Erythroblast (primary cell): ENCODE measurements around the gene ERICH6B.

Source experiments
- GATA1 ChIP-seq: IDR thresholded peaks from 2 replicates; pipeline ENCODE4 v1.6.1; 2011; ENCODE audit warnings: low read depth, mild to moderate bottlenecking, control low read depth, low read length, moderate library complexity
- POLR2A ChIP-seq: IDR thresholded peaks from 2 replicates; pipeline ENCODE4 v1.6.1; 2011; ENCODE audit warnings: mild to moderate bottlenecking, low read length

DNA sequence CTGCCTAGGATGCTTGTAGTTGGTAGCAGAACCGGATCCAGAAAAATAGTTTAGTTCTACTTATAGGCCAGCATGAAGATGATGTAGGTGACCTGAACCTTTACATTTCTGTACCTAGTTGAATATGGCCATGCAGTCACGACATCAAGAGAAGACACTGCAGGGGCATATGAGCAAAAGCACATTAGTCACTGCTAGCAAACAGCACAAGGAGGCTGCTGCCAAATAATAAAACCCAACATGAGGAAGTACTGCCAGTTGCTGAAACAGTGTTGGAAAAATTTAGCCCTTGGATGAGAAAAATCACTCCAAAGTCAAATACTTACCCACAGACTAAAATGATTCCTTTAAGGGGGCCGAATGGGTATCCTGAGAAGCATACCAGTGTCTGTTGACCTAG is 20.8 kb downstream of the ERICH6B start:
- TF ChIP-seq POLR2A (no peak), GATA1 (no peak)
